Head of caudate nucleus (tissue), 42 donors: ENCODE measurements around the gene ULK3.

Experiments
- DNase-seq, 42 donors: peaks; one replicate each; pipeline versions ENCODE4 v3.0.0 to v3.0.0-alpha.2; 2020 to 2021; ENCODE audit warnings: mixed read lengths in 7 of 42
- intact Hi-C: fragments of 100-400 bp; cut with DNase I; formaldehyde crosslinking; loops from one replicate; pipeline ENCODE4 v1.15.0; 2022

The ULK3 gene

GRCh38 chr15:74869726-74870407 lies 26.9 kb upstream of the ULK3 start:
- peak in 40 of 42 donors; percentile 27 to 75 (median 52) for DNase-seq
- intact Hi-C loops: no loop called here

- DNase-seq: no peak
- intact Hi-C loops: no loop called here
These were observed 26.4 kb upstream of the ULK3 start for GRCh38 chr15:74869372-74869725.

GRCh38 chr15:74868059-74868458 lies 25.1 kb upstream of the ULK3 start:
- intact Hi-C loops: no loop called here
- peak in 2 of 42 donors; percentile 10 to 40 for DNase-seq

DNA sequence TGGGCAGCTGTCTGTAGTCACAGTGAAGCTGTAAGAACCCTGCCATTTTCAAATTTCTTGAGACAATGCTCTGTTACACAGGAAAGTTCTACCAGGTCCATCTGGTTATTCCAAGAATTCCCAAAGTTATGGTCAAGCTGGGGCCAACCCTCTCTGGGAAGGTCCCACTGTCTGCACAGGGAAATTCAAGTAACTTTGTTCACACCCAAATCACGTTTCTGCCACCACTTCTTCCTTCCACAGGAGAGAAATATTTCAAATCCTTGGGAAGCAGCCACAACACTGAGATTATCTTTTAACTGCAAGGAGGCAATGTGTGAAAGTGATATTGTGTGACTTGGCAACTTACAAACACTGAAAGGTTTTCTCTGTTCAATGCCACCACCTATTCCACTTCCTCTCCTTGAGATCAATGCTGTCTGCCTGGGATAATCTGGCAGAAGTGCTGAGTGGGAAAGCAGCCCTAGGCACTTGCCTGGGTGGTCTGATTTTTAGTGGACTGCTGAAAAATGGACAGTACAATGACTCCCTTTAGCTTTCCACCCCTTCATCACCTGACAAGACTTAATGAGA lies 24.6 kb upstream of the ULK3 start:
- intact Hi-C loops: no loop called here
- DNase-seq: no peak

GRCh38 chr15:74866090-74866489 lies 23.1 kb upstream of the ULK3 start:
- intact Hi-C loops: no loop called here
- no peak for DNase-seq

DNA sequence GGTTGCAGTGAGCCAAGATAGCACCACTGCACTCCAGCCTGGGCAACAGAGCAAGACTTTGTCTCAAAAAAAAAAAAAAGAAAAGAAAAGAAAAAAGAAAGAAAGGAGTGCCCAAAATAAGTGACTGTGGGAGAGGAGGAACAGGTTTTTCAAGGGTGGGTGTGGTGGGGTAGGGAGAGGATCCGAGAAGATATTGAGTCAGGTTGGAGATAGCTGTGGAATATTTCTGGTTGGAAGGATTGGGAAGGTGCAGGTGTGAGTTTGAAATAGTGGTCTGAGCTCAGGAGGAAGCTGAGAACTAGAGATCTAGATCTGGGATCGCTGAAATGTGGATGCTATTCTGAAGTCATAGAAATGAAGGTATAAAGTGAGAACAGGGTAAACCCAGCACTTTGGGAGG lies 22.4 kb upstream of the ULK3 start:
- DNase-seq: no peak
- intact Hi-C loops: no loop called here

GRCh38 chr15:74864296-74864695 lies 21.3 kb upstream of the ULK3 start:
- DNase-seq: no peak
- intact Hi-C loops: no loop called here

GRCh38 chr15:74863239-74864056 lies 20.5 kb upstream of the ULK3 start:
- DNase-seq: no peak
- intact Hi-C loops: no loop called here

DNA sequence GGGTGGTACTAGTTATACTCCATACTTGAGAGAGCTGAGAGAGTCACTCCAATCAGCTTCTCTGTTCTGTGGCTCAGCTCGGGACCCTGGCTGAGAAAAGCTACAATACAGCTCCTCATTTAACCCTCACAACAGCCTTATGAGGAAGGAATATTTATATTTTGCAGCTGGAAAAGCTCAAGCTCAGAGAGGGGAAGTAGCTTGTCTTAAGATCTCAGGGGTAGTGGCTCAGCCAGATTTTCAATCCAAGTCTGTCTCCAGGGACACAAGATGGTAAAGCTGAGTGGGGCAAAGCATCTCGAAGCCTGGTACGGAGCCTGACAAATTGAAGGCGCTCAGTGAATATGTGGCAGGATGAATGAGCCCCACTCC lies 15.4 kb upstream of the ULK3 start:
- intact Hi-C loops: no loop called here
- DNase-seq: no peak

GRCh38 chr15:74857671-74858368 lies 14.9 kb upstream of the ULK3 start:
- intact Hi-C loops: no loop called here
- DNase-seq: no peak

GRCh38 chr15:74857082-74857655 lies 14.2 kb upstream of the ULK3 start:
- intact Hi-C loops: no loop called here
- DNase-seq: no peak

GRCh38 chr15:74856537-74856936 lies 13.6 kb upstream of the ULK3 start:
- no peak for DNase-seq
- intact Hi-C loops: no loop called here

DNA sequence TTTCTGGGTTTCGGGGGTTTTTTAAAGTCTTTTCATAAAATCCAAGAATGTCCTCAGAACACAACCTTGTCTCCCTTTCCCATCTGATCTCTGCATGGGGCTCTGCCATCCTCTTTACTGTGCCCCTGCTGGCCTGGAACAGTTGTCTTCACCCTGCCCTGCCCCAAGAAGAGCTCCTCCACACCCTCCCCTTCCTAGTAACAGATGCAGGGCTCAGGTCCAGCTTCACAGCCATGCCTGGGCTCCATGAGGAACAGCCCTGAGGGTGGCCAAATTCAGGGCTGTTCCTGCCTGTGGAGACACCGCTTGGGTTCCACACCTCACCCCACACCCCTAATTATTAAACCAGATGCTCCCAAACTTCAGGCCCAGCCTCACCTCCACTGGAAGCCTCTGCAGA lies 12.9 kb upstream of the ULK3 start:
- intact Hi-C loops: no loop called here
- no peak for DNase-seq

DNA sequence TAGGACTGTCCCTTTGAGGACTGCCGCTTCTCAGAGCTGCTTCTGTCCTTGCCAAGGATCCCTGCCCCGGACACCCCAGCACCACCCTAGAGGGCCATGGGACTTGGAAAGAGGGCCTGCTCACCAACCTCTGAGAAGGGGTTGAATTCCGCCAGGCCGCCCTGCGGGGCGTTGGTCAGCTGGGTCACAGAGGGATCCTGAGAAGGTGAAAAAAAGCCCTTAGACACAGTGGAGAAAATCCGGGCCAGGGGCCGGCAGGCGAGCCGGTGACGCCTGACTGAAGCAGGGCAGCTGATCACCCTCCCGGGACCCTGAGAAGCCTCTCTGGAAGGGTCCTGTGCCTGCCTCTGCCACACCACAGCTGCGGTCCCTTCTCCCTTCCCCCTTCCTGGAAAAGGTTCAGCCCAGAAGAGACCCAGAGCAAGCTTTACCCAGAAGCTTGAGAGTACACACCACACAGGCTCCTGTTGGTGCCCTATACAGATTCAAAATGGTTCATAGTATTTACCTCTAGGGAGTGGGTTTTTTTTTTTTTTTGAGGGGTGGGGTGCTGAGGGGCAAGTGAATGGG lies 11.6 kb upstream of the ULK3 start:
- DNase-seq: no peak
- intact Hi-C loops: no loop called here

DNA sequence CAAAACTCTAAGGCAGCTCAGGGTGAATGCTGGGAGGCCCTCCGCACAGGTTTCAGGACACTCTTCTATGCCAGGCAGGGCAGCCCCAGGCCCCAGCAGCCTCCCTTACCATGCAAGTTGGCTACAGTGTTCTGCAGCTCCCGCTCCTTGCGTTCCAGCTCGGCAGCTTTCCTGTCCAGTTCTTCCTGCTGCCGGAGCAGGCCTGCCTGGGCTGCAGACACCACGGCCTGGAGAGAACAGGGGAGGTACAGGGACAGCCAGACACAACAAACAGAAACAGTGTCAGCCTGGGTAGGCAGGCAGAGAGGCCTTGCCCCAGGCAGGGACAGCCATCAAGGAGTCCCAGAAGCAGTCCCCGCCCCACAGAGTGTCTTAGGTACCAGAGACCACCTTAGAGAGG lies 9.0 kb upstream of the ULK3 start:
- DNase-seq: no peak

DNA sequence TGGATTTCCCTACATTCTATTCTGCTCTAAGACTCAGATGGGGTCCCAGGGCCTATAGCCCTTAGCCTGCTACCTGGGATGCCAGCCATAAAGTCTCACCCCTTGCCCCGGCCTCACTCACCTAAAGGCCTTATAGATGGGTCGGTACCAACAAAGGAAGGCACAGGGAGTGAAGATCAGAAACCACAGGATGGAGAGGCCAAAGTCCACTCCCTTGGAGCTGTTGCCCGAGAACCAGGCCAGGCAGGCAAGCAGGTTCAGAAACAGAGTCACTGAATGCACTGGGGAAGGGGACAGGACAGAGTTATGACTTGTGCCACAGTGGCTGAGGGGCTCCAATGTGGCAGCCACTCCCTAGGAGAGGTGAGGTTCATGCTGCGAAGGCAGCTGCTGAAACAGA lies 7.4 kb upstream of the ULK3 start:
- intact Hi-C loops: no loop called here
- DNase-seq: no peak

More for the DNA sequence above, 9.0 kb upstream of the ULK3 start:
- intact Hi-C loops: no loop called here

DNA sequence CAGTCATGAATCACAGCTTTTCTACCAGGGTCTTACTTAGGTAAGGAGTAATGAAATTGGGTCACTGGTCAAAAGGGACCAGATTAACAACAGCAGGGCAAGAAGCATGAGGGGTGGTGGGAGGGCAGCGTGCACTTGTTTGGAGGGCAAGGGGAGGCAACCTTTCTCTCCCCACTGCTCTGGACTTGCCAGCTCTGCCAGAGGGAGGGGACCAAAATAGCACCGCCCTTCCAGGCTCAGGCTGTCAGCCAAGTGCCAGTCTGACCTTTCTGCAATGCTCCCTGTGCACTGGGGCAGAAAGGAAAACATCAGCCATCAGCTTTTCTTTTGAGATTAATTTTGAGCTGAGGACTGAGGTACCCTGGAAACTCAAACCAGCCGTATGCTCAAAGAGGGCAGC lies 4.5 kb upstream of the ULK3 start:
- peak in 6 of 42 donors; percentile 39 to 55 (median 46) for DNase-seq

DNA sequence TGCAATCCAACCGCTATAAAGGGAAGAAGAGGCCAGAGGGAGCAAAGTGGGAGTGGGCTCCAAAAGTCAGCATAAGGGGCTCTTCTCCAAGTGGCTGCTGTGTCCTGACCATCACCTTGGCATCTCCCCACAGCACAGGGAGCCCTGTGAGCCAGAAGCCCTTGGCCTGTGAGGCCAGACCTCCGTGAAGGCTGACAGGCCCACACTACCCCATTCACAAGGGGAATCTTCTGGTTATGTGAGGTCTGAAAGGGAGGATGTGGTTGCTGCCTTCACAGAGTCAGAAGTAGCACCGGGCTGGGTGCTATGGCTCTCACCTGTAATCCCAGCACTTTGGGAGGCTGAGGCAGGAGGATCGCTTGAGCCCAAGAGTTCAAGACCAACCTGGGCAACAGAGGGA lies 2.6 kb upstream of the ULK3 start:
- DNase-seq: no peak
- intact Hi-C loops: no loop called here

More for the DNA sequence above, 4.5 kb upstream of the ULK3 start:
- intact Hi-C loops: no loop called here

- DNase-seq: peak in 6 of 42 donors; percentile 25 to 68 (median 52)
- intact Hi-C loops: no loop called here
These were observed 2.2 kb upstream of the ULK3 start for GRCh38 chr15:74845208-74845568.
